ENCODE results near the gene KLHL3. TPM values are rescaled to one million over a fixed set of nuclear protein-coding genes. Genes with fewer than 3 reads are reported as not detected.

KLHL3 gene
- total RNA-seq, 2 donors from 2014 or later, result 3.3 to 5.7 TPM

DNA sequence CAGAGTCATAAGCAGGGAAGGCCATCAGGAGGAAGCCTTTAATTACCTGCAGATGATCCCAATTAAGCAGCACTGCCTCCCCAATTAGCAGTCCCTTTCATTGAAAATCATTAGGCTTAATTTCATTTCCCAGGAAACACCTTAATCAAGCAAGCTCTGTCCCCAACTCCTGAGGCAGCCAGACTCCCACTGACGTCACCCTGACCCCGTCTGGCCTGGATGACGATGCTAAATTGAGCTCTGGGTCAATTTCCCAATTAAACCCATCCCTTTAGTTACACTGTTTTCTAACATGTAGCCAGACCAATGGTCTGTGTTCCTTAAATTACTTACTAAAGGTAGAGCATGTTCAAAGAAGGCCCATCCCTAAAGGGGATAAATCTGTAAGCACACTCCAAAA, 152.8 kb downstream of the KLHL3 start:
- Histone ChIP-seq H3K4me3 (no peak overlapping the region), H3K27ac (no peak overlapping the region), H3K27me3 (no peaks in the 10 kb centered on the region), H3K4me1 (no peaks in the 10 kb centered on the region), H3K9me3 (no peaks in the 10 kb centered on the region), H3K36me3 (replicated peaks in 1 of 2; ENCODE audit: insufficient read depth in 1 of 2, low read depth in 2 of 2) (no peaks in the 10 kb centered on the region)
- ATAC-seq (no peak), DNase-seq (no peak)
- 69 to 74% methylated on average over 3 of the region's 3 CpGs for WGBS, 2 donors
- no peak for TF ChIP-seq POLR2A (IDR thresholded peaks at IDR 0.05)
- TF ChIP-seq, protein P1, sequence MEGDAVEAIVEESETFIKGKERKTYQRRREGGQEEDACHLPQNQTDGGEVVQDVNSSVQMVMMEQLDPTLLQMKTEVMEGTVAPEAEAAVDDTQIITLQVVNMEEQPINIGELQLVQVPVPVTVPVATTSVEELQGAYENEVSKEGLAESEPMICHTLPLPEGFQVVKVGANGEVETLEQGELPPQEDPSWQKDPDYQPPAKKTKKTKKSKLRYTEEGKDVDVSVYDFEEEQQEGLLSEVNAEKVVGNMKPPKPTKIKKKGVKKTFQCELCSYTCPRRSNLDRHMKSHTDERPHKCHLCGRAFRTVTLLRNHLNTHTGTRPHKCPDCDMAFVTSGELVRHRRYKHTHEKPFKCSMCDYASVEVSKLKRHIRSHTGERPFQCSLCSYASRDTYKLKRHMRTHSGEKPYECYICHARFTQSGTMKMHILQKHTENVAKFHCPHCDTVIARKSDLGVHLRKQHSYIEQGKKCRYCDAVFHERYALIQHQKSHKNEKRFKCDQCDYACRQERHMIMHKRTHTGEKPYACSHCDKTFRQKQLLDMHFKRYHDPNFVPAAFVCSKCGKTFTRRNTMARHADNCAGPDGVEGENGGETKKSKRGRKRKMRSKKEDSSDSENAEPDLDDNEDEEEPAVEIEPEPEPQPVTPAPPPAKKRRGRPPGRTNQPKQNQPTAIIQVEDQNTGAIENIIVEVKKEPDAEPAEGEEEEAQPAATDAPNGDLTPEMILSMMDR (IDR thresholded peaks at IDR 0.05), result no peak
- intact Hi-C loops (cut with DNase I), result no loop called here

DNA sequence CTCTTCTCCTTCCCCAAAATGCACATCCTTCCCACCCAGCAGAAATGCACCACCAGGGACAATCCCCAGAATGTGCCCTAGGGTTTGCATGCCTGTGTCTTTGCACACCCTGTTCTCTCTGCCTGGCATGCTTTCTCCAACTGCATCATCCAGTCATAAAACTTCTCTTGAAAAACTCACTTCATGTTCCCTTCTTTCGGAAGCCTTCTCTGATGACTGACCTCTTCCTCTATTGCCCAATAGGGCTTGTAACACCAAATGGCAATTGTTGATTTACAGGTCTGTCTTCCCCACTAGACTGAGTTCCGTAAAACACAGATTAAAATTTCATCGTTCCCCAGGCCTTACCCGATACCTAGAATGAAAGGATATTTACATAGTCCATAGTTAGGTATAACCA, 153.7 kb downstream of the KLHL3 start:
- TF ChIP-seq, protein P1 (IDR thresholded peaks at IDR 0.05), result no peak
- no peak for TF ChIP-seq POLR2A (IDR thresholded peaks at IDR 0.05)
- intact Hi-C loops (cut with DNase I), result no loop called here
- Histone ChIP-seq H3K36me3 (replicated peaks in 1 of 2; ENCODE audit: insufficient read depth in 1 of 2, low read depth in 2 of 2) (no peaks in the 10 kb centered on the region), H3K9me3 (no peaks in the 10 kb centered on the region), H3K4me1 (no peaks in the 10 kb centered on the region), H3K27me3 (no peaks in the 10 kb centered on the region), H3K4me3 (no peak overlapping the region), H3K27ac (no peak overlapping the region)
- ATAC-seq, result no peak
- WGBS, 2 donors, result 81 to 83% methylated on average over 4 of the region's 4 CpGs
- peak in 1 of 4 donors; percentile 27 for DNase-seq

DNA sequence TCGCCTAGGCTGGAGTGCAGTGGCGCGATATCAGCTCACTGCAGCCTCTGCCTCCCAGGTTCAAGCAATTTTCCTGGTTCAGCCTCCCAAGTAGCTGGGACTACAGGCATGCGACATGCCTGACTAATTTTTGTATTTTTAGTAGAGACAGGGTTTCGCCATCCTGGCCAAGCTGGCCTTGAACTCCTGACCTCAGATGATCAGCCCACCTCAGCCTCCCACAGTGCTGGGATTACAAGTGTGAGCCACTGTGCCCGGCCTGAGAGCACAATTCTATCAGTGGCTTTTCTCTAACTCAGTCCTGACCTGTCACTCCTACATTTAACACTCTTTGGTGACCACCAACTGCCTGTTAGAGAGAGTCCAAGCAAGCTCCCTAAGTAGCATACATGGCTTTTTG, 154.1 kb downstream of the KLHL3 start:
- intact Hi-C loops (cut with DNase I), result no loop called here
- H3K27me3 ChIP-seq, result no peaks in the 10 kb centered on the region
- no peak overlapping the region for H3K4me3 ChIP-seq
- H3K36me3 ChIP-seq (replicated peaks in 1 of 2; ENCODE audit: insufficient read depth in 1 of 2, low read depth in 2 of 2), result no peaks in the 10 kb centered on the region
- H3K4me1 ChIP-seq, result no peaks in the 10 kb centered on the region
- WGBS, 2 donors, result 62 to 67% methylated on average over 6 of the region's 6 CpGs
- DNase-seq, result no peak
- no peak overlapping the region for H3K27ac ChIP-seq
- TF ChIP-seq, protein P1 (IDR thresholded peaks at IDR 0.05), result no peak
- TF ChIP-seq POLR2A (IDR thresholded peaks at IDR 0.05), result no peak
- H3K9me3 ChIP-seq, result no peaks in the 10 kb centered on the region
- no peak for ATAC-seq

DNA sequence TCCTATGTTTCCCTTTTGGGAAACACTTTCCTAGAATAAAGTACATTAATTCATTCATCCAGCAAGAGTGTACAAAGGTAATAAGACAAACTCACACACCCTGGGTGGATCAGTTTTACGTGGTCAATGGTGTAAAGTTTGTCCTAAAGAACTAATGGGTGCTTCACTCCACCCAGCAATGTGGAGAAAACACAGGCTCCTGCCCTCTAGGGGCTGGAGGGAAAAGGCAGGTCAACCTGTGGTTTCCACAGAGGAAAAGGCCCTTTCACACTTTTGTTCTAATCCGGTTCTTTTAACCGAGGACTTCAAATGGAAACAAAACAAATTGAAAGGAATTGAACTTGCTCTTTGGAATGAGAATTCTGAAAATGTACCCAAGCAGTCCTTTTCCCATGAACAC, 155.9 kb downstream of the KLHL3 start:
- H3K27ac ChIP-seq, result no peak overlapping the region
- no peaks in the 10 kb centered on the region for H3K9me3 ChIP-seq
- H3K27me3 ChIP-seq, result no peaks in the 10 kb centered on the region
- intact Hi-C loops (cut with DNase I), result no loop called here
- no peak for TF ChIP-seq POLR2A (IDR thresholded peaks at IDR 0.05)
- TF ChIP-seq, protein P1 (IDR thresholded peaks at IDR 0.05), result no peak
- WGBS, 2 donors, result 44 to 45% methylated on average over 3 of the region's 3 CpGs
- H3K4me3 ChIP-seq, result no peak overlapping the region
- DNase-seq (no peak), ATAC-seq (no peak)
- no peaks in the 10 kb centered on the region for H3K4me1 ChIP-seq
- no peaks in the 10 kb centered on the region for H3K36me3 ChIP-seq (replicated peaks in 1 of 2; ENCODE audit: insufficient read depth in 1 of 2, low read depth in 2 of 2)

DNA sequence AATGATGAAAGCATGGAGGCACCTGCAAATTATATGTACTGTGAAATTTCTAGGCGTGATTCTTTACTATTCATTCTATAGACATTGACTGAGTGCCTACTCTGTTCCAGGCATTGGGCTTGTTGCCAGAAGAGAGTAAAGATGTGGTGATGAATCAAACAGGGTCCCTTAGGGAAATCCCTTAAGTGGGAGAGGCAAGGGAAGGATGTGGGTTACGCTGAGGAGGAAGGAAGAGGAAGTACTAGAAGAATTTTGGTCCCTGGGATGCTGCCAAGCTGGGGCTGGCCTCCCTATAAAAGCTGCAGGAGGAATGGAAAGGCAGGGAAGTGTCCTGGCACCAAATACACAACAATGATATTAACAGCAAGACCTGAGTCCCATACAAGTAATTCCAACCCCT, 160.0 kb downstream of the KLHL3 start:
- no peaks in the 10 kb centered on the region for H3K36me3 ChIP-seq (replicated peaks in 1 of 2; ENCODE audit: insufficient read depth in 1 of 2, low read depth in 2 of 2)
- no peaks in the 10 kb centered on the region for H3K9me3 ChIP-seq
- DNase-seq (peak in 1 of 4 donors; percentile 7), ATAC-seq (no peak)
- no peaks in the 10 kb centered on the region for H3K27me3 ChIP-seq
- H3K4me3 ChIP-seq, result no peak overlapping the region
- 30 to 32% methylated on average over 2 of the region's 2 CpGs for WGBS, 2 donors
- H3K27ac ChIP-seq, result no peak overlapping the region
- intact Hi-C loops (cut with DNase I), result no loop called here
- no peak for TF ChIP-seq POLR2A (IDR thresholded peaks at IDR 0.05)
- TF ChIP-seq, protein P1 (IDR thresholded peaks at IDR 0.05), result no peak
- no peaks in the 10 kb centered on the region for H3K4me1 ChIP-seq

All from body of pancreas (tissue), 4 donors.